Bronchial smooth muscle cell (primary cell): ENCODE results near the gene OR2J2. TPM values are rescaled to one million over a fixed set of nuclear protein-coding genes. Genes with fewer than 3 reads are reported as not detected.

Experiments used
- total RNA-seq: library from RNA; depleted of rRNA; stranded (reverse); fragments of >200 nt; gene quantifications from 2 replicates; pipeline ENCODE4 v1.2.1, GENCODE V29; 2014

Gene OR2J2
- total RNA-seq = not detected in 2 replicates

DNA sequence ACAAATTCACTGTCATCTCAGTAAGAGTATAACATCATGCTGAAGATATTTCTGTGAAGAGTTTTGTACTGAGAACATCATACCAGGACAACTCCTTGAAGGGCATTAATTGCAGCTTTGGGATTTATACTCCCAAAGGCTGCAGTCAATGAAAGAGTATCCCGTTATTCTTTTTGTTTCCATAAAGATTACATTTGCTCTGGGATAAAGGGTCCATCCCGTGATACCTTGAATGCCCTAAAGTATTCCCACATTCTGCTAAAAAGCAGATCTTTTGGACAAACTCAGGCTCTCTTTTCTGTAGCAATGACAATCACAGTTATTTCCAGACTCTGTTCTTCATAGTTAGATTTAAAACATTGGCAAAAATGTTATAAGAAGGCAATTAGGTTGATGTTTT is at the start of gene OR2J2:
TSS of gene OR2J2 (plus strand) at position 301 of the 400 bp plus-strand sequence. CDS start 2,729 bp downstream, outside the sequence.

Other genes starting within 250 kb of the OR2J2 start
- 39.9 and 41.6 TPM in 2 replicates for gene TRIM27, start 246.9 kb upstream of the OR2J2 start, total RNA-seq
- gene ZNF311, start 165.6 kb upstream of the OR2J2 start, total RNA-seq = 1.6 and 2.3 TPM in 2 replicates
- not detected in 2 replicates for gene OR2W1, start 125.7 kb upstream of the OR2J2 start, total RNA-seq
- not detected in 2 replicates for gene OR2B3, start 83.6 kb upstream of the OR2J2 start, total RNA-seq
- gene OR2J1, start 71.4 kb upstream of the OR2J2 start, total RNA-seq = not detected in 2 replicates
- not detected in 2 replicates for gene OR2J3, start 62.8 kb upstream of the OR2J2 start, total RNA-seq
- not detected in 2 replicates for gene OR14J1, start 130.8 kb downstream of the OR2J2 start, total RNA-seq
- gene OR5V1, start 198.0 kb downstream of the OR2J2 start, total RNA-seq = not detected in 2 replicates
- gene OR12D3, start 204.4 kb downstream of the OR2J2 start, total RNA-seq = not detected in 2 replicates
- gene OR12D2, start 224.7 kb downstream of the OR2J2 start, total RNA-seq = not detected in 2 replicates
- not detected in 2 replicates for gene OR12D1, start 244.0 kb downstream of the OR2J2 start, total RNA-seq